Measurements from ENCODE around the gene PCSK4.

DNA sequence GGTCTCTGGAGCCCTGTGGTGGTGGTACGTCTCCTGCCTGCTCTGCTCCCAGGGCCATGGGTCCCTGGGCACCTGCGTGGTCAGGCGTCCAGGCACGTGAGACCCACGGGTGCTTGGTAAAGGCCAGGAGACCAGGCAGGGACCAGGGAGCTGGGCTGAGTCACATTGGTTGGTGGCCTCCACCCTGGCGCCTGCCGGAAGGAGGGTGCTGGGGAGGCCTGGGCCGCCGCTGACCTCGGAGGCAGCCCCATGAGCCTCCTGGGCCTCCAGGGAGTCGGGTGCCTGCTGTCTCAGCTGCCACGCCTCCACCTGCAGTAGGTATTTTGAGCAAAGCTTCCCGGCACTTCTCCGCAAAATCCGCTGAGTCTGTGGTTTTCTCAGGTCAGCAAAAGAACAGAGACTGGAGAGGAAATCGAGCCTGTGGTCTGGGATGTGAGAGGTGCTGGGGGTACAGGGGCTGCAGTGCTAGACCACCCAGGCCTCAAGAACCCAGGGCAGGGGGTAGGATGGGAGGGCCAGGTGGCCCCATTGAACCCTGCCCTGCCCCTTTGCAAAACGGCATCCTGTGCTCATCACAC lies 30.1 kb upstream of the PCSK4 start:
- TF ChIP-seq POLR2AphosphoS5 (IDR thresholded peaks at IDR 0.05; ENCODE audit: low read depth, low read length) = no peak
- TF ChIP-seq TAF1 (IDR thresholded peaks at IDR 0.05; ENCODE audit: borderline replicate concordance, low read depth, low read length) = no peak

Data from GM12892 (cell line).